Ovary (tissue), 9 donors: ENCODE data around the gene ZNF362. TPM values are rescaled to one million over a fixed set of nuclear protein-coding genes. Genes with fewer than 3 reads are reported as not detected.
"Not testable (repeated sequence)": the region's sequence is repeated elsewhere in the genome, so short reads cannot be mapped to it uniquely, and the experiment has no call there.

Experiments
- DNase-seq, 5 donors: peaks; one replicate each; pipeline ENCODE4 v3.0.0-alpha.2; 2019 to 2020
- H3K27ac ChIP-seq, 2 donors: fragments of 200-600 bp; one replicate each; pipeline versions ENCODE4 v1.5.1 to v1.8.0; 2019 to 2022
- H3K27me3 ChIP-seq: fragments of 200-600 bp; one replicate; pipeline ENCODE4 v1.8.0; 2022
- H3K36me3 ChIP-seq: fragments of 200-600 bp; sonication (generic); one replicate; pipeline ENCODE4 v1.5.1; 2019
- H3K4me1 ChIP-seq: one replicate; pipeline ENCODE4 v1.8.1; 2013; ENCODE audit warnings: mild to moderate bottlenecking, moderate library complexity; ENCODE audit not compliant: insufficient read depth
- H3K4me3 ChIP-seq: fragments of 200-600 bp; sonication (generic); one replicate; pipeline ENCODE4 v1.5.1; 2017
- H3K9me3 ChIP-seq, 2 donors: fragments of 200-600 bp in 1 of 2; sonication (generic) in 1 of 2; one replicate each; pipeline versions ENCODE4 v1.5.1 to v1.8.1; 2013 to 2019; ENCODE audit warnings: mild to moderate bottlenecking in 1 of 2, moderate library complexity in 1 of 2
- CTCF ChIP-seq, 3 donors: fragments of 450-650 bp in 2 of 3; fragments of 200-600 bp in 1 of 3; IDR thresholded peaks; one replicate each; pipeline versions ENCODE4 v1.5.1 to v1.8.0; 2016 to 2022; ENCODE audit warnings: antibody characterized with exemption in 3 of 3, mild to moderate bottlenecking in 1 of 3
- EP300 ChIP-seq: sonication (generic); formaldehyde crosslinking; IDR thresholded peaks from one replicate; pipeline ENCODE4 v1.6.1; 2017; ENCODE audit warnings: antibody characterized with exemption
- POLR2A ChIP-seq: fragments of 450-650 bp; IDR thresholded peaks from one replicate; pipeline ENCODE4 v1.6.1; 2017; ENCODE audit warnings: antibody characterized with exemption, mild to moderate bottlenecking, moderate library complexity
- WGBS, 3 donors: extraction: QIAGEN DNeasy Blood & Tissue Kit in 1 of 3; methylation state at CpG; one replicate each; pipeline versions ENCODE4 v1.1.5 to v1.1.7; 2013 to 2017; 5-methylcytosine and 5-hydroxymethylcytosine counted together
- intact Hi-C, 4 donors: fragments of 100-400 bp; cut with DNase I; formaldehyde crosslinking; loops; one replicate each; pipeline versions ENCODE4 v1.11.0 to v1.15.1; 2022 to 2023
- polyA plus RNA-seq, 2 donors: library from polyadenylated mRNA; stranded (reverse); fragments of 200-250 nt in 1 of 2; fragments of 350-450 nt in 1 of 2; fragmentation: Illumina TruSeq in 1 of 2; extraction: RNeasy Lipid Tissue Mini Kit (QIAGEN cat#74804) in 1 of 2; gene quantifications; one replicate each; pipeline ENCODE4 v1.2.3, GENCODE V29; 2013 to 2014
- total RNA-seq, 7 donors: library from RNA; depleted of rRNA in 2 of 7; stranded (reverse); fragments of >200 nt in 2 of 7; fragmentation: NEBNext Ultra II Directional in 3 of 7; extraction: Animal tissue kit (Norgen Biotek cat#: 25700) in 3 of 7; gene quantifications; one replicate each; pipeline versions ENCODE4 v1.1.0 to v1.2.4, GENCODE V29; 2016 to 2023
- donor health status: DM: no; HTN: no; CAD: no; lungs with moderate emphysema.
- donor health status: DM: no; HTN: no; CAD: no.
- donor health status: Bipolar disorder and iron deficiency.
- donor health status: DM: yes; HTN: yes; CAD: no.
- donor health status: DM: no; HTN: no; CAD: no.
- donor health status: DM: yes; HTN: yes; CAD: no.

Gene ZNF362
- total and polyA plus RNA-seq, 9 donors: 8.2 to 52.6 (median 32.7) TPM

GRCh38 chr1:33305816-33306652, 49.7 kb downstream of the ZNF362 start:
- no peak for TF ChIP-seq EP300
- TF ChIP-seq POLR2A: no peak
- no peak for TF ChIP-seq CTCF (IDR thresholded peaks at IDR 0.05)
- Histone ChIP-seq H3K36me3 (no peaks in the 10 kb centered on the region), H3K4me1 (peaks cover 8% of the 10 kb centered on the region), H3K9me3 (no peaks in the 10 kb centered on the region), H3K27me3 (no peaks in the 10 kb centered on the region), H3K27ac (no peak overlapping the region), H3K4me3 (peak overlapping the region; percentile 31)
- WGBS, 3 donors: 34 to 46% (median 35%) methylated on average over 20 of the region's 20 CpGs
- peak in 2 of 5 donors; percentile 42 to 49 for DNase-seq
- intact Hi-C loops: no loop called here

- intact Hi-C loops: no loop called here
- Histone ChIP-seq H3K27ac (no peak overlapping the region), H3K4me3 (peak overlapping the region; percentile 31), H3K4me1 (peaks cover 8% of the 10 kb centered on the region), H3K27me3 (no peaks in the 10 kb centered on the region), H3K9me3 (no peaks in the 10 kb centered on the region), H3K36me3 (no peaks in the 10 kb centered on the region)
- TF ChIP-seq POLR2A (no peak), EP300 (no peak), CTCF (IDR thresholded peaks at IDR 0.05) (no peak)
- 9 to 17% (median 14%) methylated on average over 84 to 113 of the region's 113 CpGs for WGBS, 3 donors
- DNase-seq: peak; percentile 50 to 75 (median 66)
Observed at GRCh38 chr1:33306653-33307493, 50.6 kb downstream of the ZNF362 start.

- no peak for DNase-seq
- Histone ChIP-seq H3K27me3 (no peaks in the 10 kb centered on the region), H3K4me3 (no peak overlapping the region), H3K9me3 (no peaks in the 10 kb centered on the region), H3K36me3 (no peaks in the 10 kb centered on the region), H3K27ac (no peak overlapping the region), H3K4me1 (peaks cover 8% of the 10 kb centered on the region)
- TF ChIP-seq CTCF (IDR thresholded peaks at IDR 0.05): no peak
- no peak for TF ChIP-seq EP300
- TF ChIP-seq POLR2A: no peak
- 67 to 73% (median 73%) methylated on average over 2 to 5 of the region's 5 CpGs for WGBS, 3 donors
- intact Hi-C loops: no loop called here
Observed at GRCh38 chr1:33307494-33307864, 51.2 kb downstream of the ZNF362 start.

DNA sequence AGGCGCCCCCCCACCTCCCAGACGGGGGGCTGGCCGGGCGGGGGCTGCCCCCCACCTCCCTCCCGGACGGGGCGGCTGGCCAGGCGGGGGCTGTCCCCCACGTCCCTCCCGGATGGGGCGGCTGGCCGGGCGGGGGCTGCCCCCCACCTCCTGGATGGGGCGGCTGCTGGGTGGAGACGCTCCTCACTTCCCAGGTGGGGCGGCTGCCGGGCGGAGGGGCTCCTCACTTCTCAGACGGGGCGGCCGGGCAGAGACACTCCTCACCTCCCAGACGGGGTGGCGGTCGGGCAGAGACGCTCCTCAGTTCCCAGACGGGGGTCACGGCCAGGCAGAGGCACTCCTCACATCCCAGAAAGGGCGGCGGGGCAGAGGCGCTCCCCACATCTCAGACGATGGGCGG, 53.1 kb downstream of the ZNF362 start:
- intact Hi-C loops, H3K4me1 ChIP-seq: not testable (repeated sequence)

More for the DNA sequence above, 53.1 kb downstream of the ZNF362 start:
- peak in 1 of 5 donors; percentile 27 for DNase-seq
- H3K27me3 ChIP-seq, H3K27ac ChIP-seq, H3K4me3 ChIP-seq, H3K9me3 ChIP-seq, H3K36me3 ChIP-seq: not testable (repeated sequence)
- WGBS, 3 donors: 92 to 95% (median 95%) methylated on average over 6 to 32 of the region's 32 CpGs
